ENCODE measurements around the gene WWC2. TPM values are rescaled to one million over a fixed set of nuclear protein-coding genes. Genes with fewer than 3 reads are reported as not detected.

The WWC2 gene
- total and polyA plus RNA-seq, 2 experiments from 2014 or later = 50.5 to 74.2 TPM

GRCh38 chr4:183213996-183214395 lies 114.9 kb downstream of the WWC2 start:
- DNase-seq (ENCODE audit: low spot score) (no peak), ATAC-seq (no peak)
- Mint-ChIP-seq H3K27ac (no peak overlapping the region), H3K36me3 (ENCODE audit: low read depth) (peaks cover 18% of the 10 kb centered on the region), H3K4me1 (peaks cover 18% of the 10 kb centered on the region), H3K4me3 (no peak overlapping the region), H3K9me3 (no peaks in the 10 kb centered on the region), H3K27me3 (ENCODE audit: insufficient read depth, low read depth, poor library complexity) (no peaks in the 10 kb centered on the region)
- H3K4me2 ChIP-seq = no peak overlapping the region
- peaks cover 3% of the 10 kb centered on the region; the same call in 1 of the 2 replicates for H3K36me3 ChIP-seq (ENCODE audit: insufficient read depth)
- peaks cover 14% of the 10 kb centered on the region; the same call in 1 of the 2 replicates for H3K4me1 ChIP-seq (ENCODE audit: insufficient read depth)
- TF ChIP-seq NANOG (IDR thresholded peaks at IDR 0.05; ENCODE audit: borderline replicate concordance) = peak; percentile 22; the same call in 1 of the 2 replicates
- TF ChIP-seq STAT1 (IDR thresholded peaks at IDR 0.05; ENCODE audit: unreplicated experiment) = no peak
- no peak overlapping the region for H3K4me3 ChIP-seq
- H2AFZ ChIP-seq = no peak overlapping the region
- H3K79me2 ChIP-seq (replicated peaks; ENCODE audit: insufficient read depth) = peaks cover 17% of the 10 kb centered on the region
- no peaks in the 10 kb centered on the region for H3F3A ChIP-seq (replicated peaks; ENCODE audit: low read depth)
- no peaks in the 10 kb centered on the region for H3K9me2 ChIP-seq (ENCODE audit: insufficient read depth)
- no peaks in the 10 kb centered on the region for H3K27me3 ChIP-seq (ENCODE audit: insufficient read depth)
- H4K20me1 ChIP-seq (replicated peaks; ENCODE audit: insufficient read depth) = no peaks in the 10 kb centered on the region; the same call in none of the 2 replicates
- H3K27ac ChIP-seq (ENCODE audit: low read depth) = no peak overlapping the region

GRCh38 chr4:183214912-183215488 lies 115.9 kb downstream of the WWC2 start:
- H3K9me3 Mint-ChIP-seq = no peaks in the 10 kb centered on the region
- Histone ChIP-seq H3K79me2 (replicated peaks; ENCODE audit: insufficient read depth) (peaks cover 17% of the 10 kb centered on the region), H3F3A (replicated peaks; ENCODE audit: low read depth) (no peaks in the 10 kb centered on the region), H3K4me2 (no peak overlapping the region), H3K27ac (ENCODE audit: low read depth) (no peak overlapping the region), H3K36me3 (ENCODE audit: insufficient read depth) (peaks cover 2% of the 10 kb centered on the region; the same call in 1 of the 2 replicates), H3K9me2 (ENCODE audit: insufficient read depth) (no peaks in the 10 kb centered on the region), H3K27me3 (ENCODE audit: insufficient read depth) (no peaks in the 10 kb centered on the region), H2AFZ (no peak overlapping the region), H4K20me1 (replicated peaks; ENCODE audit: insufficient read depth) (no peaks in the 10 kb centered on the region; the same call in none of the 2 replicates), H3K4me1 (ENCODE audit: insufficient read depth) (peaks cover 14% of the 10 kb centered on the region; the same call in 1 of the 2 replicates), H3K4me3 (no peak overlapping the region)
- H3K36me3 Mint-ChIP-seq (ENCODE audit: low read depth) = peaks cover 14% of the 10 kb centered on the region
- ATAC-seq = no peak
- peak overlapping the region; percentile 60; the same call in 1 of the 2 replicates for H3K27ac Mint-ChIP-seq
- no peak for TF ChIP-seq NANOG (IDR thresholded peaks at IDR 0.05; ENCODE audit: borderline replicate concordance)
- no peak for TF ChIP-seq STAT1 (IDR thresholded peaks at IDR 0.05; ENCODE audit: unreplicated experiment)
- TF ChIP-seq ETS1 (IDR thresholded peaks at IDR 0.05) = no peak
- TF ChIP-seq ZNF331 (CRISPR knock-in tag; IDR thresholded peaks at IDR 0.05; ENCODE audit: low read depth) = no peak
- TF ChIP-seq POLR2AphosphoS5 (IDR thresholded peaks at IDR 0.05; ENCODE audit: low read depth) = no peak
- H3K27me3 Mint-ChIP-seq (ENCODE audit: insufficient read depth, low read depth, poor library complexity) = no peaks in the 10 kb centered on the region
- H3K4me1 Mint-ChIP-seq = peaks cover 18% of the 10 kb centered on the region
- H3K4me3 Mint-ChIP-seq = no peak overlapping the region
- DNase-seq (ENCODE audit: low spot score) = no peak

GRCh38 chr4:183220236-183220635 lies 121.2 kb downstream of the WWC2 start:
- H3K4me3 Mint-ChIP-seq = no peak overlapping the region
- H3K79me2 ChIP-seq (replicated peaks; ENCODE audit: insufficient read depth) = peaks cover 25% of the 10 kb centered on the region
- peaks cover 15% of the 10 kb centered on the region for H3K4me1 Mint-ChIP-seq
- H3K9me2 ChIP-seq (ENCODE audit: insufficient read depth) = no peaks in the 10 kb centered on the region
- H3F3A ChIP-seq (replicated peaks; ENCODE audit: low read depth) = no peaks in the 10 kb centered on the region
- H3K4me1 ChIP-seq (ENCODE audit: insufficient read depth) = peaks cover 12% of the 10 kb centered on the region
- H3K4me2 ChIP-seq = no peak overlapping the region
- TF ChIP-seq ETS1 (IDR thresholded peaks at IDR 0.05) = no peak
- TF ChIP-seq NANOG (IDR thresholded peaks at IDR 0.05; ENCODE audit: borderline replicate concordance) = no peak
- TF ChIP-seq ZNF331 (CRISPR knock-in tag; IDR thresholded peaks at IDR 0.05; ENCODE audit: low read depth) = no peak
- ATAC-seq (no peak), DNase-seq (ENCODE audit: low spot score) (no peak)
- no peak overlapping the region for H3K27ac ChIP-seq (ENCODE audit: low read depth)
- H3K36me3 ChIP-seq (ENCODE audit: insufficient read depth) = no peaks in the 10 kb centered on the region; the same call in 1 of the 2 replicates
- H3K27me3 Mint-ChIP-seq (ENCODE audit: insufficient read depth, low read depth, poor library complexity) = no peaks in the 10 kb centered on the region
- H3K36me3 Mint-ChIP-seq (ENCODE audit: low read depth) = peaks cover 15% of the 10 kb centered on the region
- no peaks in the 10 kb centered on the region for H3K9me3 Mint-ChIP-seq
- H4K20me1 ChIP-seq (replicated peaks; ENCODE audit: insufficient read depth) = no peaks in the 10 kb centered on the region
- H3K4me3 ChIP-seq = no peak overlapping the region
- no peaks in the 10 kb centered on the region for H3K27me3 ChIP-seq (ENCODE audit: insufficient read depth)
- H3K27ac Mint-ChIP-seq = no peak overlapping the region
- H2AFZ ChIP-seq = no peak overlapping the region
